A673 (cell line): ENCODE results near the gene BRME1.

Experiments
- CTCF ChIP-seq: fragments of 300-800, 200-600 bp; sonication (generic); conservative IDR thresholded peaks from 2 replicates; pipeline ENCODE4 v1.5.1; 2017; ENCODE audit warnings: low read depth, mild to moderate bottlenecking, antibody characterized with exemption, low read length, moderate library complexity, mixed read lengths
- EZH2 ChIP-seq: fragments of 200-600 bp; sonication (generic); IDR thresholded peaks from 2 replicates; pipeline ENCODE4 v1.6.1; 2017; ENCODE audit warnings: borderline replicate concordance, low read depth, mild to moderate bottlenecking, mixed read lengths, antibody characterized with exemption, low read length; ENCODE audit not compliant: poor library complexity, severe bottlenecking

GRCh38 chr19:13873834-13874515 lies 31.9 kb downstream of the BRME1 start:
- TF ChIP-seq CTCF (no peak), EZH2 (no peak)
